NCI-H345 treated with DMSO at 0.1 percent for 48 hours (cell line): ENCODE data around the gene REPIN1.

Experiments
- DNase-seq: peaks from one replicate; lab custom pipeline; 2025; ENCODE audit not compliant: unreplicated experiment; lab: John Stamatoyannopoulos, UW

Gene REPIN1

DNA sequence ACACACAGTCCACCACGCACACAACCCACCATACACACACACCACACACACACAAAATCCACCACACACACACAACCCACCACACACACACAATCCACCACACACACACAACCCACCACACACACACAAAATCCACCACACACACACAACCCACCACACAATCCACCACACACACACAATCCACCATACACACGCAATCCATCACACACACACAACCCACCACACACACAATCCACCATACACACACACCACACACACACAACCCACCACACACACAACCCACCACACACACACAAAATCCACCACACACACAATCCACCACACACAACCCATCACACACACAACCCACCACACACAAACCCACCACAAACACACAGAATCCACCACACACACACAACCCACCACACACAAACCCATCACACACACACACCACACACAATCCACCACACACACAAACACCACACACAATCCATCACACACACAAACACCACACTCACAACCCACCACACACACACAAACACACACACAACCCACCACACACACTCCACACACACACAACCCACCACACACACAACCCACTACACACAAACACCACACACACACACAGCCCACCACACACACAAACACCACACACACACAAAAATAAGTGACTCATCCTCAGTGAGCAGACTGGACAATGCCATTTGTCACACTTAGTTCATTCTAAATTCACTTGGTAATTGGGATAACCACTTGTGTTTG is 8.8 kb upstream of the REPIN1 start:
- DNase-seq = no peak

DNA sequence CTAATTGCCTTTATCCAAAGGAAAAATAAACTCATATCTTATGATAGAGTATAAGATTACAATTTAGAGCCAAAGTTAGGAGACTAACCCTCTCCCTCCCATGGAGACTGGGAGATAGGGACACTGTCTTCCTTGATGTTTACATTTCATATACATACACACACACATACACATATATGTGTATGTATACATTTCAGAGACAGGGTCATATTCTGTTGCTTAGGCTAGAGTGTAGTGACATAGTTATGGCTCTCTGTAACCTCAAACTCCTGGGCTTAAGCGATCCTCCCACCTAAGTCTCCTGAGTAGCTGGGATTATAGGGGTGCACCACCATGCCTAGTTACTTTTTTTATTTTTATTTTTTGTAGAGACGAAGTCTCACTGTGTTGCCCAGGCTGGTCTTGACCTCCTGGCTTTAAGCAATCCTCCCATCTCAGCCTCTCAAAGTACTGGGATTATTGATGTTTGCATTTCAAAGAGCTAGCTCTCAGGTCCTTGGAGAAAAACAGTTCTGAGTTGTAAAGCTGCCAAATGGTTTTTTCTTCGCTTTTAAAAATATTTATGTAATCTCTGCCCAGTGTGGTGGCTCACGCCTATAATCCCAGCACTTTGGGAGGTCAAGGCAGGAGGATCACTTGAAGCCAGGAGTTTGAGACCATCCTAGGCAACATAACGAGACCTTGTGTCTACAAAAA is 8.1 kb upstream of the REPIN1 start:
- no peak for DNase-seq

DNA sequence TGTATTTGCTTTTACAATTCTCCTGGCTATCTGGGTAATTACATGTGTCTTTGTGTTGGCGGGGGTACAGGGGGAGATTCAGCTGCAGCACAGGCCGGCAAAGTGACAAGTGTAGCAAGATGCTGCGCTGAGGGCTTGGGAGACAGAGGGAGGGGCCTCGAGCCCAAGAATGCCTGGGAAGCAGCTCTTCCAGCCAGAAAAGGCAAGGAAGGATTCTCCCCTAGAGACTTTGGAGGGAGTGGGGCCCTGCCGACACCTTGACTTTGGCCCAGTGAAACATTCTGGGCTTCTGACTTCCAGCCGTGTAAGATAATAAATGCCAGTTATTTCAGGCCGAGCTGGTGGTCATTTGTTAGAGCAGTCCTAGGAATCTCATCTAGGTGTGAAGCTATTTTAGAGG is 7.2 kb upstream of the REPIN1 start:
- DNase-seq = no peak

DNA sequence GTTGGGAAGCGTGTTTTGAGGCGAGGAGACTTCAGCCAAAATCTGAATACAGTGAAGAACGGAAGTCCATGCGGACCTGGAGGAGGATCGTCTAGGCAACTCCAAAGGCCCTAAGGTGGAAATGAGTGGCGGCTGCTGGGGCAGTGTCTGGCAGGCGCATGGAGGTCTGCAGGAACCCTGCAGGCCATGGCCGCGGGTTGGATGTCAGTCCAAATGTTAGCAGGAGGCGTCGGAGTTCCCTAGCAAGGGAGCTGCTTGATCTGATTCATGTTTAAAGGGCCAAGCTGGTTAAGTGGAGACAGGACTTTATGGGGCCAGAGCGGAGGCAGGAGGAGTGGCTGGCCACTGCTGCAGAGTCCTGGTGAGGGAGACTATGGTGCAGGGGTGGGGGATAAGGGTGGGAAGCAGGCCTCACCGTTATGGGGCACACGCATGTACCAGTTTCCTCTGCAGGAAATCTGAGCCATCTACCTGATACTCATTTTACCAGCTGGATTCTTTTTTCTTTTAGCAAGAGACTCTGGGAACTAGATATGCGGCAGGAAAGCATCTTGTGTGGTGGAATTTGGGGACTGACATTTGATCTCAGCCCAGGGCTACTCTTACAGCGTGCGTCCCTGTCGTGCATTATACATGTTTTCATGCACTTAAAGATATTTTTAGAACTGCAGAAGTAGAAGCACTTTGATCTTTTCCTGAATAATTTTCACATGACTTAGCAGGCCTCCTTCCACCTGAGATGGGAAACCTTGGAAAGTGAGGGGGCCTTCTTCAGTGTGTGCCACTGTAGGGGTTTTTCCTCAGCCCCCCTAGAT is 6.6 kb upstream of the REPIN1 start:
- DNase-seq = no peak

DNA sequence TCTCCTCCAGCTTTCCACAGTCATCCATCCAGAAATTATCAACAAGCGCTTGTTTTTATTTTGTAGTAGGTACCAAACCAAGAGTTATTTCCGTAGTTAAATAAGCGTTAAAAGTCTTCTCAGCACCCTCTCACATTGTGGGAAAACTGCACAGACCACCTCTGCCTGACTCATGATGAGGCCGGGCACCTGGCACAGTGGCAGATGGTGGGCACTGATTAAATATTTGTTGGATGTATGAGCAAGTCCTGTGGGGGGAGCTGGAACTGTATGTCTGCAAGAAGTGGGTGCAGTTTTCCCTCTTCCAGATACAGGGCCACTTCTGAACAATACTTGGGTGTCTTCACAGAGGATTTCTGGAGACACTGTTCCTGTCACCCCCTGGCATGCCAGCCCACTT is 5.3 kb upstream of the REPIN1 start:
- no peak for DNase-seq

DNA sequence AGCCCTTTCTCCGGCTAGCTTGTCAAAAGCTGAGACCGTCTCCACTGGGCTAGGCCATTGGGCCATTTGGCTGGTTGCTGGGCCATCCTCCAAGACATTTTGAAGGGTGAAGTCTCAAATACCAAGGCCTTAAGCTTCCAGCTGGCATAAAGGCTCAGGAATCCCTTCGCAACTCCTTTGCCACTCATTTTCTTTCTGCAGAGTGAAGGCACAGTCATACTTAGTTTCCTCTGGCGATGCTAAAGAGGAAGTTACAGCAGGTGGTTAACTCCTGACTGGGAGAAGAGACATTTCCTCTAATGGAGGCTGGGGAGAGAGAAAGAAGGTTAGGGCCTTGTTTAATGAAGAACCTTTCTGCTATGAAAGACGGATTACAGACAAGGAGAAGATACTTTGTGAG is 4.8 kb upstream of the REPIN1 start:
- no peak for DNase-seq

DNA sequence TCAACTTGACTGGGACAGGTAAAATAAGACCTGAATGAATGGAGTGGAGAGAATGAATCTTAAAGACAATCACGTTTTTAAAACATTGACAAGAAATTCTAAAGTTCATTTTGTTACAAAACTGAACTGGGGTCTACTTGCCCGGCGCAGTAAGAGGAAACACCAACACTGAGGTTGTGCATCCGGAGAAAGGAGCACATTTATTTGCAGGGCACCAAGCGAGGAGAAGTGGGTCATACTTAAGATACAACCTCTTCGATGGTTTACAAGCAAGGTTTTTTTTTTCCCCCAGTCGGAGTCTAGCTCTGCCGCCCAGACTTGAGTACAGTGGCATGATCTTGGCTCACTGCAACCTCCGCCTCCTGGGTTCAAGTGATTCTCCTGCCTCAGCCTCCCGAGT is 3.4 kb upstream of the REPIN1 start:
- no peak for DNase-seq

DNA sequence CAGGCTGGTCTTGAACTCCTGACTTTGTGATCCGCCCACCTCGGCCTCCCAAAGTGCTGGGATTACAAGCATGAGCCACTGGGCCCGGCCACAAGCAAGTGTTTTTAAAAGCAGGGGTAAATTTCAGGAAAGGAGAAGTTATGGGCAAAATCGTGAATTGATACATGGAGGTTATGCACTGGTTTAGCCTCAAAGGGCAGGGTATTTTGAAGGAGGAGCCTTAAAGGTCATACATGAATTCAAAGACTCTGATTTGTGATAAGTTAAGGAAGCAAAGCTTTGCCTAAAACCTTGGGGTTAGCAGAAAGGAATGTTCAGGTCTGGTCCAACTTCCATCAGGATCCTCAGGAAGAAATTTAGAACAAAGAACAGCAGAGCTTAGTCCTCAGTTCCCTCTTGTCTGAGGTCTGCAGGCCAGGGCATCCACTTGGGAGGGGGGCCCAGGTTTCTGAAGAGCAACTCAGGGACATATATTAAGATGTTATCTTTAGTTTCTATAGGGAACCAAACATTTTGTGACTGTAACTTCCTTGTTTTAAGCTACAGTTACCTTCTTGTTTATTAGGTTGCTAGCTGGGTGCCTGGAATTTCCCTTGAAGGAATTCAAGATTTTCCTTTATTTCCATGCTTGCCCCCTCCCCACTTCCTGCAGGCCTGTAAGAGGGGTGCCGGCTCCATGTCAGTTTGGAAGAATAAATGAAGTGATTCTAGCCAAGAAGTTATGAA is 2.8 kb upstream of the REPIN1 start:
- DNase-seq = no peak

DNA sequence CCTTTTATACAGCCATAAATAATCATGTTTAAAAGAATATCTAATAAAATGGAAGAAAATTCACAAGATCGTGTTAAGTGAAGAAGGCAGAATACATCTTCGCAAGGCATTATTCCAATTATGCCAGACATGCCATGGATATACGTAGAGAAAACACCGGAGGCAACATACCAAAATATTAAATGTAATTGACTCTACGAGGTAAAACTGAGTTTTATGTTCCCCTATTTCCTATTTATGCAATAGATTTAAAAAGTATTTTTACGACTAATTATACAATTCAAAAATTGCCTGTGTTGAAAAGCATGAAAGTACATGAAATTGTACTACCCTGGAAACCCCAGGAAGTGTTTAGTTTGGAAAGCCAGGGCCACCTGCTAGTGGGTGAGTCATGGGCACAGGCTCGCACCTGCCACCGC is 936 bp upstream of the REPIN1 start:
- DNase-seq = peak; percentile 73

DNA sequence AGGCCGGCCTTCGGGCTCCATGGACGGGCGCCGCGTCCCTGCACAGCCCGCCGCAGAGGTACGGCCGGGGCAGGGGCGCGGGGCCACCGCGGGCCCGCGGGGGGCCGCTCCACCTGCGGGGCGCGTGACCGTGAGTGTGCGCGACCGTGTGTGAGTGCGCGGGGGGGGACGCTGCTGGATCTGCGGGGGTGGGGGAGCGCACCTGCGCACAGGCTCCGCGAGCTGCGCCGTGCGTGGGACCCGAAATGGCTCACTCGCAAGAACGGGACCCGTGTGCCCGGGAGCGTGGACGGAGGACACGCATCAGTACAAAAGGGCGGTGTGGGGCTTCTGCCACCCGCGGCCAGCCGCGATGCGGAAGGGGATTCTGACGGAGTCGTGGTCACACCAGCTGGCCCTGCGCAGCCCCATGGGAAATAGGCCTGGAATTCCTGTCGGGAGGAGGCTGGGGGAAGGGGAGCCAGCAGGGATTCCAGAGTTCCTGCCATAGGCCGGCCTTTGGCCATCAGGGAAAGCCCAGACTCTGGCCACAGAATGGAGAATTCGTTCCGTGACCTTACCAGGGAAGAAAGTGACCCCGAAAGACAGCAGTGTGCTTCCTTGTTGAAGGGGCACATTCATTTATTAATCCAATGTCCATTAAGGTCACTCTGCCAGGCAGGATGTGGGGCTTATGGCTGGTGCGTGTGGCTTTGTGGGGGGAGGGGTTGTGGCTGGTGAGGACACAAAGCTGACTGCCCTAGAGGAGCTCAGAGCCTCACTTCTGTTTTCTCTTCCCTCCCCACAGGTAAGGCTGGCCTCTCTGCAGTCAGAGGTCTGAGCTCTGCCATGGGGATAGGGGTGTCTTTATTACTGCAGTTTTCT is 494 bp downstream of the REPIN1 start:
- DNase-seq = no peak

DNA sequence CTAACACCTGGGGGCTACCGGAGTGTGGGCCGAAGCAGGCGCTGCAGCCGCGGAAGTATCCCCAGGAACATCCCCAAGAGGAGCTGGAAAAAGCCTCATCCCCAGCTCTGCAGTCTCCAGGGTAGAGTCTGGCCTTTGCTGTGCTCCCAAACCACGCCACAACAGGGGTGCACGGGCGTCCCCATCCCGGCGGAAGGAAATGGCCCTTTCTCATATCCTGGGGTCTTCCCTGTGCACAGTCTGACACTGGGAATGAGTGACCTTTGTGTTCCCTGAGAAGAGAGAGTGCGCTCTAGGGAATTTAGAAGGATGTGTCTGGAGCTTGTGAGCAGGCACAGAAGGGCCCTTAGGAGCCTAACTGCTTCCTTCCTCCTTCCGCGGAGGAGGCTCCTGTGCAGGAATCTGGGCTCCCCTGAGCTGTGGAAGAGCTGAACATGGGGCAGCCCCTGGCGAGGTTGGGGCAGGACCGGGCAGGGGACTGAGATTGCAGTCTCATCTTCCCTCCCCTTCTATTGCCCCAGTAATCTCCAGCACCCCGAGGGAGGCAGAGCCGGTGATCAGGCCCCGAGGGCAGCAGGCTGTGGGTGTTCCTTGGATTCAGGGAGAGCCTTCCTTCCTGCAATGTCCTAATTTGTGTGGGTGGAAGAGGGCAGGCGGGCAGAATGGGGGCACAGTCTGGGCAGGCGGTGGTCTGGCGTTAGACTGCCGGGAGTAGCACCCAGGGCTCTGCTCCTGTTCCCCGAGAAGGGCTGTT is 1.3 kb downstream of the REPIN1 start:
- DNase-seq = no peak

DNA sequence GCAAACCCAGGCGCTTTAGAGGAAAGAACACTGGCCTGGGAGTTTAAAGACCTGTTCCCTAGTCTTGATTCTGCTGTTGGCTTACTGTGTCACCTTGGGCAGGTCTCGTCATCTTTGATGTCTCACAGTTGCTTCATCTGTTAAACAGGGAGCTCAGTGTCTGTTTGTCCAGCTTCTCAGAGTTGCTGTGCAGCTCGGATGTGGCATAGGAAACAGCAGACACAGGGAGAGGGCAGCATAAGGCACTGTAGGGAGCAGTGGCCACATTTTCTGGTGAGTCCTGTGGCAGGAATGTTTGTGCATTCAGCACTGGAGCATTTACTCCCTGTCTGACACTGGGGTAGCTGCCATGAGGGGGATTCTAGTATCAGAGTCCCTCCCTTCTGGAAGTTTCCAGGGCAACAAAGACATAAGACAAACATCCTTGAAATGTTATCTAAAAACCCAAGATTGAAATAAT is 2.0 kb downstream of the REPIN1 start:
- DNase-seq = no peak

DNA sequence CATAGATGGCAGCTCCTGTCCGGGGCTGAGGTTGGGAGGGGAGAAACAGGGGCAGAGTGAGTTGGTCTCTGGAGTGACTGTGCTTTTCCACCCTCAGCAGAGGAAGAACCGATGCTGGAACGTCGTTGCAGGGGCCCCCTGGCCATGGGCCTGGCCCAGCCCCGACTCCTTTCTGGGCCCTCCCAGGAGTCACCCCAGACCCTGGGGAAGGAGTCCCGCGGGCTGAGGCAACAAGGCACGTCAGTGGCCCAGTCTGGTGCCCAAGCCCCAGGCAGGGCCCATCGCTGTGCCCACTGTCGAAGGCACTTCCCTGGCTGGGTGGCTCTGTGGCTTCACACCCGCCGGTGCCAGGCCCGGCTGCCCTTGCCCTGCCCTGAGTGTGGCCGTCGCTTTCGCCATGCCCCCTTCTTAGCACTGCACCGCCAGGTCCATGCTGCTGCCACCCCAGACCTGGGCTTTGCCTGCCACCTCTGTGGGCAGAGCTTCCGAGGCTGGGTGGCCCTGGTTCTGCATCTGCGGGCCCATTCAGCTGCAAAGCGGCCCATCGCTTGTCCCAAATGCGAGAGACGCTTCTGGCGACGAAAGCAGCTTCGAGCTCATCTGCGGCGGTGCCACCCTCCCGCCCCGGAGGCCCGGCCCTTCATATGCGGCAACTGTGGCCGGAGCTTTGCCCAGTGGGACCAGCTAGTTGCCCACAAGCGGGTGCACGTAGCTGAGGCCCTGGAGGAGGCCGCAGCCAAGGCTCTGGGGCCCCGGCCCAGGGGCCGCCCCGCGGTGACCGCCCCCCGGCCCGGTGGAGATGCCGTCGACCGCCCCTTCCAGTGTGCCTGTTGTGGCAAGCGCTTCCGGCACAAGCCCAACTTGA is 2.7 kb downstream of the REPIN1 start:
- no peak for DNase-seq

DNA sequence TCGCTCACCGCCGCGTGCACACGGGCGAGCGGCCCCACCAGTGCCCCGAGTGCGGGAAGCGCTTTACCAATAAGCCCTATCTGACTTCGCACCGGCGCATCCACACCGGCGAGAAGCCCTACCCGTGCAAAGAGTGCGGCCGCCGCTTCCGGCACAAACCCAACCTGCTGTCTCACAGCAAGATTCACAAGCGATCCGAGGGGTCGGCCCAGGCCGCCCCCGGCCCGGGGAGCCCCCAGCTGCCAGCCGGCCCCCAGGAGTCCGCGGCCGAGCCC is 3.3 kb downstream of the REPIN1 start:
- DNase-seq = no peak

DNA sequence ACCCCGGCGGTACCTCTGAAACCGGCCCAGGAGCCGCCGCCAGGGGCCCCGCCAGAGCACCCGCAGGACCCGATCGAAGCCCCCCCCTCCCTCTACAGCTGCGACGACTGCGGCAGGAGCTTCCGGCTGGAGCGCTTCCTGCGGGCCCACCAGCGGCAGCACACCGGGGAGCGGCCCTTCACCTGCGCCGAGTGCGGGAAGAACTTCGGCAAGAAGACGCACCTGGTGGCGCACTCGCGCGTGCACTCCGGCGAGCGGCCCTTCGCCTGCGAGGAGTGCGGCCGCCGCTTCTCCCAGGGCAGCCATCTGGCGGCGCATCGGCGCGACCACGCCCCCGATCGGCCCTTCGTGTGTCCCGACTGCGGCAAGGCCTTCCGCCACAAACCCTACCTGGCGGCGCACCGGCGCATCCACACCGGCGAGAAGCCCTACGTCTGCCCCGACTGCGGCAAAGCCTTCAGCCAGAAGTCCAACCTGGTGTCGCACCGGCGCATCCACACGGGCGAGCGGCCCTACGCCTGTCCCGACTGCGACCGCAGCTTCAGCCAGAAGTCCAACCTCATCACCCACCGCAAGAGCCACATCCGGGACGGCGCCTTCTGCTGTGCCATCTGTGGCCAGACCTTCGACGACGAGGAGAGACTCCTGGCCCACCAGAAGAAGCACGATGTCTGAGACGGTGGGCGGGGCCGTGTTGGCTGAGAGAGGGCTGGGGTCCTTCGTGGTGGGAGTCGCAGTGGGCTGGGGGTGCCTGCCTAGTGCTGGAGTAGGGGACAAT is 3.8 kb downstream of the REPIN1 start:
- no peak for DNase-seq

DNA sequence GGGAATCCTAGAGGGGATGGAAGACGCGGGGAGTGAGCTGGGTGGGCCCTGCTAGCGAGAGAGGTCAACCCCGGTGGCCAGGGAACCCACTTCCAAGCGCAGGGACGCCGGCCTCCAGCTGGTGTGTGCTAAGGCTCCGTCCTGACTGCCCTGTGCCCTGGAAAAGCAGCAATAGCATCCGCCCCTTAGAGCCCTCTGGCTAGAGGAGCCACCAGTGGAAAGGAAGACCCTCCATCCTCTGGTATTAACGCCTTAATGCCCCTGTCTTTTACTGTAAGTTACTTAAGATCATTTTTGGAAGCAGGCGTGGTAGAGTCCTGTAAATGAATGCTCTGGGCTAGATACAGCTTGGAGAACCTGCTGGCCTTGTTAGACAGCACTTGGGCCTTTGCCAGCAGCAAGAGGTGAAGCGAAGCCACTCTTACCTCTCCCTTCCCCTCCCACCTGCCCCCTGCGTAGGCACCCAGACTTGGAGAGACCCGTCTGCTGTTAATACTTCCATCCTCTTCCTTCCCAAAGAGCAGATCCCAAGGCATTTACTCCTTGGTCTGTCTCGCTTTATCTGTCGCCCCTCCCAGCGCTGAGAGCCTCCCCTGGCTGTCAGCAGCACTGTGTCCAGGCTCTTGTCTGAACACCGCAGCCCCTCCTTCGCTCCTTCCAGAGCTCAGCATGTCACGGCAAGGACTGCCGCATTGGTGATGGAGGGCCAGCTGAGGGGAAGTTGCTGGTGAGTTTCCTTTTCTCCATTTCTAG is 4.6 kb downstream of the REPIN1 start:
- no peak for DNase-seq

DNA sequence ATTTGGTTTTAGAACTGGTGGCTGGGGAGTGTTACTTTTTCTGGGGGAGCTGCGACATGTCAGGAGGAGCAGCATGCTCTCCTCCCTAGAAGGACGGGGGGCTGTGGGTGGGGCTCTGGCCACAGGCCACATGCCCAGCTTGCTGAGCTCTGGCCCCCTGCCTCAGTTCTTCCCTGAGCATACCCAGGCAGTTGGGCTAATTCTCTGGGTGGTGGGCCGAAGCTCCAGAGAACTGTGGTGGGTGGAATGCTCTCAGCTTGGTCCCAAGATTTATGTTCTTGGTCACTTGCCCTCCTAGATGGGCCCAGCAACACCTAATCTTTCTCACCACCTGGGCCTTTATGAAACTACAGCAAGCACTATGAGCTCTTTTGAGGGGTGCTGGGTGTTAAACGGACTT is 5.4 kb downstream of the REPIN1 start:
- no peak for DNase-seq
